Epithelial cell of proximal tubule (primary cell): ENCODE data around the gene SLC44A1. TPM values are rescaled to one million over a fixed set of nuclear protein-coding genes. Genes with fewer than 3 reads are reported as not detected.

Experiments used
- DNase-seq: peaks from one replicate; pipeline ENCODE4 v3.0.0-alpha.2; 2011; ENCODE audit warnings: low read depth
- H3K4me3 ChIP-seq: 2 replicates; pipeline ENCODE4 v1.5.1; 2011; ENCODE audit warnings: low read depth, mild to moderate bottlenecking, low read length
- total RNA-seq: library from RNA; depleted of rRNA; stranded (reverse); fragments of >200 nt; gene quantifications from 2 replicates; pipeline ENCODE4 v1.2.3, GENCODE V29; 2015
- TF ChIP-seq, protein P1 (sequence below): conservative IDR thresholded peaks from 2 replicates; pipeline ENCODE4 v1.5.1; 2012; ENCODE audit warnings: low read depth, mild to moderate bottlenecking, low read length

The SLC44A1 gene
- total RNA-seq, 1 donor from 2014 or later: 21.2 TPM

DNA sequence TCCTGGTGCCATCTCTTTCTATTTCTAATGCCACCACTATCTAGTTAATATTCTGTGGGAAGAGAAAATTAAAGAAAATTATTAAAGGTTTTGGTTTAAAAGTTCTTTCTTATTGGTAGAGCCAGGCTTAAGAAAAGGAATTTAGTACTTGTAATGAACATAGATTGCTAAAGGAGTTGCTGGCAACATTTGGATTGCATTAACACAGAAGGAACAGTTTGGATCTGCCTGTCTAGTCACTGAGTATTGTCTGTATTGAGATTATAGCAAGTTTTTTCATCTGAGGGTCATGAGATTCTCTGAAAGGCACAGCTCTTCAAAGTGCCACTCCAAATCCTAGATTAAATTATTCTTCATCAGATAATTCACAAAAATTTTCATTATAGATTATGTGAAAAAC, 235.4 kb downstream of the SLC44A1 start:
- TF ChIP-seq, protein P1, sequence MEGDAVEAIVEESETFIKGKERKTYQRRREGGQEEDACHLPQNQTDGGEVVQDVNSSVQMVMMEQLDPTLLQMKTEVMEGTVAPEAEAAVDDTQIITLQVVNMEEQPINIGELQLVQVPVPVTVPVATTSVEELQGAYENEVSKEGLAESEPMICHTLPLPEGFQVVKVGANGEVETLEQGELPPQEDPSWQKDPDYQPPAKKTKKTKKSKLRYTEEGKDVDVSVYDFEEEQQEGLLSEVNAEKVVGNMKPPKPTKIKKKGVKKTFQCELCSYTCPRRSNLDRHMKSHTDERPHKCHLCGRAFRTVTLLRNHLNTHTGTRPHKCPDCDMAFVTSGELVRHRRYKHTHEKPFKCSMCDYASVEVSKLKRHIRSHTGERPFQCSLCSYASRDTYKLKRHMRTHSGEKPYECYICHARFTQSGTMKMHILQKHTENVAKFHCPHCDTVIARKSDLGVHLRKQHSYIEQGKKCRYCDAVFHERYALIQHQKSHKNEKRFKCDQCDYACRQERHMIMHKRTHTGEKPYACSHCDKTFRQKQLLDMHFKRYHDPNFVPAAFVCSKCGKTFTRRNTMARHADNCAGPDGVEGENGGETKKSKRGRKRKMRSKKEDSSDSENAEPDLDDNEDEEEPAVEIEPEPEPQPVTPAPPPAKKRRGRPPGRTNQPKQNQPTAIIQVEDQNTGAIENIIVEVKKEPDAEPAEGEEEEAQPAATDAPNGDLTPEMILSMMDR: no peak
- H3K4me3 ChIP-seq: no peak overlapping the region
- DNase-seq: no peak

DNA sequence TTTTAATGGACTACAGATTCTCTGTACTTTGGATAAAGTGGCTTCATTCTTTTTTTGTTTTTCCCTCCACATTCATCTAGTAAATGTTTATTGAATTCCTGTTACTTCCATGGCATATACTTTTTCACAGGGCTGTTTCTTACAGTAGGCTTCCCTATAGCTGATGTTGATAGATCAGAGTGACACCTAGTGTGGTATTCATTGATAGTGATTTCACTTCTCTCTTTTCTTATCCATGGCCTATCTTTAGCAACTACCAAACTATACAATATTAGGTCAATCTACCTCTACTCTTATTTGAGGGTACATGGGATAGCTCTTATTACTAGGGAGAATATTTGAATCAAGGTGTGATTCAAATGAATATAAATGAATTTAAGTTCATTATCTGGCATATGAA, 239.2 kb downstream of the SLC44A1 start:
- TF ChIP-seq, protein P1: no peak
- no peak for DNase-seq
- no peak overlapping the region for H3K4me3 ChIP-seq

DNA sequence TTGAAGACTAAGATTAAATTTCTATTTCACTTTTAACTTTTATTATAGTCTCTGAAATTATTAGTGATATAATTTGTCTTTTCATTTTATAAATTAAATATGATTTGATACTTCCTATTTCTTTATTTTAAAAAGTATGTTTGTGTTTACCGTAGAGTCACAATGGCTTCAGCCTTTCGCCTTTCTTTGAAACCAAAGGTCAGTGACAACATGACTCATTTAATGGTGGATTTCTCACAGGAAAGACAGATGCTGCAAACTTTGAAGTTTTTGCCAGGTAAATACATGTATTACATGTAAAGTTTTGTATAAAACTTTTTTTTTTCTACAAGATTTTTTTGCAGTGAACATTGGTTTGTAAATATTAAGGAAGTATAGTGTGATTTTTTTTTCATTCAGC, 239.8 kb downstream of the SLC44A1 start:
- DNase-seq: no peak
- TF ChIP-seq, protein P1: no peak
- H3K4me3 ChIP-seq: no peak overlapping the region

DNA sequence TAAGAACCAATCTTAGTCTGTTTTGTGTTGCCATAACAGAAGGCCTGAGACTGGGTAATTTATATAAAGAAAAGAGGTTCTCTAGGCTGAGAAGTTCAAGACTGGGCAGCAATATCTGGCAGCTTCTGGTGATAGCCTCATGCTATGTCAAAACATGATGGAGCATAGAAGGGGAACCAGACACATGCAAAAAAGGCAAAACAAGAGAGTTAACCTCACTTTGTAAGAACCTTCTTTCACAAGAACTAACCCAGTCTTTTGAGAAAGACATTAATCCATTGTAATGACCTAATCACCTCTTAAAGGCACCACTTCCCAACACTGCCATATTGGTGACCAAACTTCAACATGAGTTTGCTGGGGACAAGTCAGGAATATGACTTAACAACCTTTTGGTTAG, 240.7 kb downstream of the SLC44A1 start:
- no peak overlapping the region for H3K4me3 ChIP-seq
- no peak for DNase-seq
- TF ChIP-seq, protein P1: no peak

Other genes with a start within 250 kb of the SLC44A1 start
- 1.6 and 1.7 TPM in 2 replicates for gene FSD1L, start 203.4 kb downstream of the SLC44A1 start, total RNA-seq